VCaP (cell line): ENCODE data around the gene SLC35A1.
A peak's percentile ranks its signal among the peaks of the same experiment; 100 is the strongest.

ENCODE experiments used
- H3K27ac ChIP-seq: fragments of 450-650 bp; 2 replicates; pipeline ENCODE4 v1.5.1; 2017
- TF ChIP-seq, protein P1 (sequence below): fragments of 450-650 bp; conservative IDR thresholded peaks from 2 replicates; pipeline ENCODE4 v1.5.1; 2017; ENCODE audit warnings: mild to moderate bottlenecking, moderate library complexity

The SLC35A1 gene

DNA sequence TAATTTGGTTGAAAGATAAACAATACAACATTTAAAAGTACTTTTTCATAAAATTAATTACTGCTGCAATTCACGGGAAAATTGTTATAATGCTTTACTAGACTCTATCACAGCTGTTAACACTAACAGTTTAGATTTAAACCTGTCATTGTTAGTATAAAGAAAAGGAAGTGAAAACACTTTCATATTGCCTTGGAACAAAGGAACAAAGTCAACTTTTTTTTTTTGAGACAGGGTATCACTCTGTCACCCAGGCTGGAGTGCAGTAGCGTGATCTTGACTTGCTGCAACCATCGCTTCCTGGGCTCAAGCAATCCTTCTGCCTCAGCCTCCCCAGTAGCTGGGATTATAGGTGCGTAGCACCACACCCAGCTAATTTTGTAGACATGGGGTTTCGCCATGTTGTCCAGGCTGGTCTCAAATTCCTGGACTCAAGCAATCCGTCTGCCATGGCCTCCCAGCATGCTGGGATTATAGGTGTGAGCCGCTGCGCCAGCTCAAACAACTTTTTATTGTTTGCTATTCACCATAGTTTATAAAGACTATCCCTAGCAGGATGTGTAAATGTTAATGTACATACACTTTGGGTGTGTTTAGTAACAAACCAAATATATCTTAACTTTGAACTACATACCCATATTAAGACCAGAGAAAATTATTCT is 22.1 kb downstream of the SLC35A1 start:
- H3K27ac ChIP-seq, result peak overlapping the region; percentile 24; the same call in 1 of the 2 replicates
- TF ChIP-seq, protein P1, sequence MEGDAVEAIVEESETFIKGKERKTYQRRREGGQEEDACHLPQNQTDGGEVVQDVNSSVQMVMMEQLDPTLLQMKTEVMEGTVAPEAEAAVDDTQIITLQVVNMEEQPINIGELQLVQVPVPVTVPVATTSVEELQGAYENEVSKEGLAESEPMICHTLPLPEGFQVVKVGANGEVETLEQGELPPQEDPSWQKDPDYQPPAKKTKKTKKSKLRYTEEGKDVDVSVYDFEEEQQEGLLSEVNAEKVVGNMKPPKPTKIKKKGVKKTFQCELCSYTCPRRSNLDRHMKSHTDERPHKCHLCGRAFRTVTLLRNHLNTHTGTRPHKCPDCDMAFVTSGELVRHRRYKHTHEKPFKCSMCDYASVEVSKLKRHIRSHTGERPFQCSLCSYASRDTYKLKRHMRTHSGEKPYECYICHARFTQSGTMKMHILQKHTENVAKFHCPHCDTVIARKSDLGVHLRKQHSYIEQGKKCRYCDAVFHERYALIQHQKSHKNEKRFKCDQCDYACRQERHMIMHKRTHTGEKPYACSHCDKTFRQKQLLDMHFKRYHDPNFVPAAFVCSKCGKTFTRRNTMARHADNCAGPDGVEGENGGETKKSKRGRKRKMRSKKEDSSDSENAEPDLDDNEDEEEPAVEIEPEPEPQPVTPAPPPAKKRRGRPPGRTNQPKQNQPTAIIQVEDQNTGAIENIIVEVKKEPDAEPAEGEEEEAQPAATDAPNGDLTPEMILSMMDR, result no peak

DNA sequence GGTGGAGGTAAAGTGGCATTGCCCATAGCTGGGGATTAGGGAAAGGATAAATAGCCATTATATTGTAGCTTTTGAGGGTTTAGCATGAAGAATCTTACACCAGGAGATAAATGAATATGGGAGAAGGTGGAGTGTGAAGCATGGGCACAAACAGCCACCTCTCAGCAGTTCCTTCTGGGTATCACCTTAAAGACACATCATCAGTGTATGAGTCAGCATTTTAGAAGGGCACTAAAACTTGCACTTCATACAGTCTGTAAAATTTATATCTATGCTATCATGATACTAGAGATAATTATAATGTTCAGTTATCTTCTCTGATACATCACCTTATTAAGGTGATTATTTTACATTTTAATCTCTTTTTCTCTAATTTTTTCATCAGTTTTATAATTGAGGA is 25.3 kb downstream of the SLC35A1 start:
- TF ChIP-seq, protein P1, result no peak
- no peak overlapping the region for H3K27ac ChIP-seq

DNA sequence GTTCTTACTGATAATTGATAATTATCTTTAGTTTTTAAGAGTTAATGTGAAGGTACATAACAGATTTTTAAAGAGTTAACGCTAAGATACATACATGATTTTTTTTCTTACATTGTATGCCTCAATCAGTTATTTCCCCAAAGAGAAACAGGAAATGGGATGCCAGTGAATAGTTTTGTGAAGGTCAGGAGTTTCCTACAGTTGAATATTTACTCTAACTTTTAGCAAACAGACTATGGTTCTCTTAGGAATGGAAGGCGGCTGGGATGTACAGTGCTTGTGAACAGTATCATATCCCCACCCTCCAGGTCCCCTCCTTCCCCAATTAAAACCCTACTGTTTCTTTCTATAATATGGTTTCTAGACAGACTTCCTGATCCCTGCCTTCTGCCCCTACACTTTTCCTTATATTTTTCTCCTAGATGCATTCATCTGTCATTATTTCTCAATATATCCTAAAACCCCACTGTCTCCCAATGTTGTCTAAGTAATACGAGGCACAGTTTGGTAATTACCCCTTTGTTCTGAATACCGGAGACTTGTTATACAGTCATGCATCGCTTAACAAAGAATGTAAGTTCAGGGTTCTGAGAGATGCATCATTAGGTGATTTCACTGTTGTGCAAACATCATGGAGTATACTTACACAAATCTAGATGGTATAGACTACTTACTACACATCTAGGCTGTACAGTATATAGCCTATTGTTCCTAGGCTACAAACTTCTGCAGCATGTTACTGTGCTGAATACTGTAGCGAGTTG is 29.2 kb downstream of the SLC35A1 start:
- no peak overlapping the region for H3K27ac ChIP-seq
- TF ChIP-seq, protein P1, result no peak

DNA sequence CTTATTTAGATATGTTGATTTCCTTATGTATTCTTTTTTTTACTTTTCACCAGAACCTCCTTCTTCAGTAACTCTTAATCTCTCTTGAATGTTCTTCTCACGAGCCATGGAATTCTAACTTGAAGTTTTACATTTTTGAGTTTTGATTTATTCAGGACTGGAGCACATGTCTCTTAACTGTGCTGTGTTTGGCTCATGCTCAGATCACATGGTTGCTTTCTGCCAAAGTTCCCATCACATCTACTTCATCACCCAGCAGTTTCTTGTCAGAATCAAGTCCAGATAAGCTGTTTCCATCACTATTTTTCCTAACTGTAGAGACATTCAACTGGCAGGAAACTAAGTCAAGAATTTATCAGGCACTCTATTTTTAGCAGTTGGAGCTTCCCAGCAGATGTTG is 31.7 kb downstream of the SLC35A1 start:
- H3K27ac ChIP-seq, result no peak overlapping the region
- TF ChIP-seq, protein P1, result no peak

DNA sequence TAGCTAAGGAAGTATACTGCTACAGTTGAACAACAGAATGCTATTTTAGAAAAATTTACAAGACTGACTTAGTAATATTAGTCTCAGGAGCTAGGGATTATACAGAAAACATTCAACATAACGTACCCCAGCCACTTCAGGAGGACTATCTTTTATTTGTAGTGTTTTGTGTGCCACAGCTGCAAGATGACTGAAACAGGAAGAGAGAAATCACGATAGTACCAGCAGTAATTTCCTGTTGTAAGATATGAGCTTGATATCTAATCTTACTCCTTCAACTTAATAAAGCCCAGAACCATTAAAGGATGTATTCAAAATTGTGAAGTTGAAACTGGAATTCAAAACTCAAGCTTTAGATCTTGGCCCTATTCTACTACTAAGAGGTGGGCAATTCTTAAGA is 42.1 kb downstream of the SLC35A1 start:
- TF ChIP-seq, protein P1, result no peak
- H3K27ac ChIP-seq, result peak overlapping the region; percentile 56

DNA sequence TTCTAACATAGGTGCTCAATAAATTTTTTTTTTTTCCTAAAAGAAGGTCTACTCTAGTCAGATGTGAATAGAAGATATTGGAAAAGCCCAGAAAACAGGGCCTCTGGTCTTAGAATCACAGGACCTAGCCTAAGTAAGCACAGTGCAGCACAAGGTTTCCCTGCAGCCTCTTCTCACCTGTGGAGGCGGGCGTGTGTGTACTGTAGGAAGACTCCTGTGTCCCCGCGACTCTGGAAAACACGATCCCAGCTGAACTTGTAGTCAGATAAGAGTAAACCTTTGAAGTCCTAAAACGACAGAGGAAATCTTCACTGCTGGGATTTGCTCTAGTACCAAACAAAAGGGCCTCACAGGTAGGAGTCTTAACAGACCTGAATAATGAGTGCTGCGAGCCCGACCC is 45.7 kb downstream of the SLC35A1 start:
- TF ChIP-seq, protein P1, result no peak
- H3K27ac ChIP-seq, result no peak overlapping the region

DNA sequence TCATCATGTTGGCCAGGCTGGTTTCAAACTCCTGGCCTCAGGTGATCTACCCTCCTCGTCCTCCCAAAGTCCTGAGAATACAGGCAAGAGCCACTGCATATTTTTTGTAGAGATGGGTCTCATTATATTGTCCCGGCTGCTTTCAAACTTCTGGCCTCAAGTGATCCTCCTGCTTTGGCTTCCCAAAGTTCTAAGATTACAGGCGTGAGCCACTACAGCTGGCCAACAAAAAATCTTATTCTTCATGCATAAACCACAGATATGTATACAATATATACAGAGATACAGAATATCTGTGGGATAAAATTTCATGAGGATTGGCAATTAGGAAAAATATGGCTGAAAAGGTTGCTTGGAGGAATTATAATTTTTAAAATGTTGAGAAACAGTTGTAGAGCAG is 49.9 kb downstream of the SLC35A1 start:
- TF ChIP-seq, protein P1, result no peak
- no peak overlapping the region for H3K27ac ChIP-seq
